ENCODE measurements around the gene PAOX. TPM values are rescaled to one million over a fixed set of nuclear protein-coding genes. Genes with fewer than 3 reads are reported as not detected.

The PAOX gene
- total and polyA plus RNA-seq, 11 donors: 2.1 to 7.3 (median 3.4) TPM

DNA sequence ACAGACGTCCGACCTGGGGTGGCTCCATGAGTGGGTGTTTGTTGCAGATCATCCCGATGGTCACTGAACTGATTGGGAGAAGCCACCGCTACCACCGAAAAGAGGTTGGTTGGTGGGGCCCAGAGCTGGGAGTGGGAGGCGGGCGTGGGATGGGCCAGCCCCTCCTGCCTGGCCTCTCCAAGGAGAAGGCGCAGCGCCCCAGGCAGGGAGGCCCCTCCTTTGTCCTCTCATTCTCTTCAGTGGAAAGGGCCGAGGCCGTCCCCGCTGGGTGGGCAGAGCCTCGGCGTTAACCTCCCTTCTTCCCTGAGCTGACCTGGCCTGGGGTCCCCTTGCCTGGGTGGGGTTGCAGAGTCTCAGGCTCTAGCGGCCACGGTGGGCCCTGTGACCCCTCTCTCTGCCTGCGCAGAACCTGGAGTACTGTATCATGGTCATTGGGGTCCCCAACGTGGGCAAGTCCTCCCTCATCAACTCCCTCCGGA, 20.1 kb downstream of the PAOX start:
- no peak overlapping the region for H3K4me3 ChIP-seq
- intact Hi-C loops (cut with DNase I): no loop called here
- H3K9me3 ChIP-seq: no peaks in the 10 kb centered on the region
- 95 to 98% (median 97%) methylated on average over 12 to 19 of the region's 19 CpGs for WGBS, 4 donors
- H3K27me3 ChIP-seq: no peaks in the 10 kb centered on the region
- no peak for ATAC-seq
- DNase-seq: peak in 1 of 5 donors; percentile 56
- peaks cover 0 to 82% (median 68%) of the 10 kb centered on the region in 9 donors for H3K36me3 ChIP-seq
- H3K27ac ChIP-seq: no peak overlapping the region
- H3K4me1 ChIP-seq: peaks cover 0 to 32% (median 10%) of the 10 kb centered on the region in 12 donors
- TF ChIP-seq, protein P1, sequence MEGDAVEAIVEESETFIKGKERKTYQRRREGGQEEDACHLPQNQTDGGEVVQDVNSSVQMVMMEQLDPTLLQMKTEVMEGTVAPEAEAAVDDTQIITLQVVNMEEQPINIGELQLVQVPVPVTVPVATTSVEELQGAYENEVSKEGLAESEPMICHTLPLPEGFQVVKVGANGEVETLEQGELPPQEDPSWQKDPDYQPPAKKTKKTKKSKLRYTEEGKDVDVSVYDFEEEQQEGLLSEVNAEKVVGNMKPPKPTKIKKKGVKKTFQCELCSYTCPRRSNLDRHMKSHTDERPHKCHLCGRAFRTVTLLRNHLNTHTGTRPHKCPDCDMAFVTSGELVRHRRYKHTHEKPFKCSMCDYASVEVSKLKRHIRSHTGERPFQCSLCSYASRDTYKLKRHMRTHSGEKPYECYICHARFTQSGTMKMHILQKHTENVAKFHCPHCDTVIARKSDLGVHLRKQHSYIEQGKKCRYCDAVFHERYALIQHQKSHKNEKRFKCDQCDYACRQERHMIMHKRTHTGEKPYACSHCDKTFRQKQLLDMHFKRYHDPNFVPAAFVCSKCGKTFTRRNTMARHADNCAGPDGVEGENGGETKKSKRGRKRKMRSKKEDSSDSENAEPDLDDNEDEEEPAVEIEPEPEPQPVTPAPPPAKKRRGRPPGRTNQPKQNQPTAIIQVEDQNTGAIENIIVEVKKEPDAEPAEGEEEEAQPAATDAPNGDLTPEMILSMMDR (IDR thresholded peaks at IDR 0.05): no peak
- no peak for TF ChIP-seq POLR2A (IDR thresholded peaks at IDR 0.05)

GRCh38 chr10:133400624-133401424, 21.8 kb downstream of the PAOX start:
- Histone ChIP-seq H3K27me3 (no peaks in the 10 kb centered on the region), H3K27ac (peak overlapping the region in 1 of 12 donors; percentile 89), H3K4me3 (no peak overlapping the region), H3K9me3 (no peaks in the 10 kb centered on the region), H3K4me1 (peaks cover 0 to 27% (median 0%) of the 10 kb centered on the region in 12 donors), H3K36me3 (peaks cover 0 to 97% (median 81%) of the 10 kb centered on the region in 9 donors)
- no peak for TF ChIP-seq POLR2A (IDR thresholded peaks at IDR 0.05)
- TF ChIP-seq, protein P1 (IDR thresholded peaks at IDR 0.05): no peak
- DNase-seq: no peak
- intact Hi-C loops (cut with DNase I): no loop called here
- WGBS, 4 donors: 76 to 90% (median 82%) methylated on average over 10 of the region's 10 CpGs
- peak in 1 of 4 donors; percentile 16 for ATAC-seq

DNA sequence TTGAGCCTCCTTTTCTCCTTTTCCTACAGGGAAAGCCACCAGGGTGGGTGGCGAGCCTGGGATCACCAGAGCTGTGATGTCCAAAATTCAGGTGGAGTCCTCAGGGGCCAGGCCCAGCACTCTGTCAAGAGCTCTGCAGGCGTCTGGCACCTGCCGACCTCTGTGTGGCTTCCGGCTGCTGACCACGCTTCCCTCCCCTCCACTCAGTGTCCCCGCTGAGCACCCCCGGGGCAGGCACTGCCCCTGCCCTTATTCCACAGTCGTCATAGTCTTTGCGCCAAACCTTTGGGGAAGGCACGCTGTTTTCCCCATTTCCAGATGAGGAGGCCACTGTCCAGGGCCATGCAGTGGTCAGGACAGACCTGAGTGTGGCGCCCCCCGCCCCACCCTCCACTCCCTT, 22.4 kb downstream of the PAOX start:
- 94 to 96% (median 95%) methylated on average over 12 of the region's 12 CpGs for WGBS, 4 donors
- TF ChIP-seq, protein P1 (IDR thresholded peaks at IDR 0.05): no peak
- no peak for TF ChIP-seq POLR2A (IDR thresholded peaks at IDR 0.05)
- no peaks in the 10 kb centered on the region for H3K9me3 ChIP-seq
- intact Hi-C loops (cut with DNase I): no loop called here
- peaks cover 0 to 26% (median 0%) of the 10 kb centered on the region in 12 donors for H3K4me1 ChIP-seq
- peaks cover 0 to 97% (median 81%) of the 10 kb centered on the region in 9 donors for H3K36me3 ChIP-seq
- DNase-seq (no peak), ATAC-seq (no peak)
- peak overlapping the region in 1 of 12 donors; percentile 89 for H3K27ac ChIP-seq
- H3K27me3 ChIP-seq: no peaks in the 10 kb centered on the region
- no peak overlapping the region for H3K4me3 ChIP-seq

DNA sequence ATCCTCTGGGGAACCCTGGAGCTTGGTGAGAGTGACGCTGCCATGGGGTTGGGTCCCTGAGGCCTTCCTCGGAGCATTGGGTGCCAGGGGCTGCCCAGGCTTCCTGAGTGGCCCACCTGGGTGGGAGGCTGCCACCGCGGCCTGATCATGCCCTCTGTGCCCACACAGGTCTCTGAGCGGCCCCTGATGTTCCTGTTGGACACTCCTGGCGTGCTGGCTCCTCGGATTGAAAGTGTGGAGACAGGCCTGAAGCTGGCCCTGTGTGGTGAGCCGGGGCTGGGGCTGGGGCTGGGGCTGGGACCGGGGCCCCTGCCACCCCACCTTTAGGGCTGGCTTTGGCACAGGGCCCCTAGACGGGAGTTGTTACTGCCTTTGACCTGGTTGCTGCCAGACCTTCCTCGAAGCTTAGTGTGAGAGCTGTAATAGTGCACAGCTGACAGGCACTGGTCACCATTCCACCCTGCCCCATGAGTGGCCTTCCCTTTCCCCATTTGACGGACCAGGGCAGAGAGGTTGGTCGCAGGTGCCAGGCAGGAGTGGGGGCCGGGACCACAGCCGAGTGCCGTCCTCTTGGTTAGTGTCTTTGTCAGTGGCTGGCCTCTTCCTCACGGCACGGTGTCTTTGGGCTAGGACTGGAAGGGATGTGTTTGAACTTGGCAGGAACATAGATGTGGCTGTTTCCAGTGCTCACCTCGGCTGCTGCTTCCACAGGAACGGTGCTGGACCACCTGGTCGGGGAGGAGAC, 23.1 kb downstream of the PAOX start:
- no peak overlapping the region for H3K4me3 ChIP-seq
- intact Hi-C loops (cut with DNase I): no loop called here
- ATAC-seq (no peak), DNase-seq (no peak)
- 96 to 98% (median 96%) methylated on average over 8 to 21 of the region's 21 CpGs for WGBS, 4 donors
- peaks cover 0 to 26% (median 0%) of the 10 kb centered on the region in 12 donors for H3K4me1 ChIP-seq
- H3K9me3 ChIP-seq: no peaks in the 10 kb centered on the region
- H3K27me3 ChIP-seq: no peaks in the 10 kb centered on the region
- TF ChIP-seq POLR2A (IDR thresholded peaks at IDR 0.05): no peak
- TF ChIP-seq, protein P1 (IDR thresholded peaks at IDR 0.05): no peak
- peaks cover 0 to 97% (median 80%) of the 10 kb centered on the region in 9 donors for H3K36me3 ChIP-seq
- no peak overlapping the region for H3K27ac ChIP-seq
